B cell (primary cell): ENCODE results near the gene GABPB2. TPM values are rescaled to one million over a fixed set of nuclear protein-coding genes. Genes with fewer than 3 reads are reported as not detected.

Experiments used
- ATAC-seq: fragments of 200-7000 bp; cut with Tn5 transposase; one replicate; pipeline ENCODE4 v1.10.0; 2021; ENCODE audit warnings: low read depth, mild to moderate bottlenecking, moderate number of reproducible peaks, moderate library complexity
- CTCF ChIA-PET: fragments of 350-600 bp; sonication (Branson Sonifier 250); formaldehyde crosslinking; loops from one replicate; lab custom pipeline; 2021; ENCODE audit warnings: antibody characterized with exemption, inconsistent platforms; lab: Charles Lee
- POLR2A ChIA-PET: fragments of 350-600 bp; sonication (Branson Sonifier 250); formaldehyde crosslinking; loops from one replicate; lab custom pipeline; 2021; ENCODE audit warnings: antibody characterized with exemption; lab: Charles Lee
- DNase-seq: peaks from one replicate; pipeline ENCODE4 v3.0.0; 2013
- H2AFZ ChIP-seq: 2 replicates; pipeline ENCODE4 v1.6.1; 2012; ENCODE audit warnings: mild to moderate bottlenecking, low read depth, low read length; ENCODE audit not compliant: insufficient read depth, poor library complexity, severe bottlenecking
- H3K27ac ChIP-seq, 2 donors: 1 replicate in 1 of 2; 2 replicates in 1 of 2; pipeline ENCODE4 v1.5.1; 2012 to 2013; ENCODE audit warnings: low read length in 2 of 2, mild to moderate bottlenecking in 2 of 2, moderate library complexity in 1 of 2
- H3K27me3 ChIP-seq, 4 experiments: fragments of 200-600 bp in 1 of 4; sonication (generic) in 1 of 4; replicated peaks in 1 of 4; 1 replicate in 2 of 4; 2 replicates in 2 of 4; pipeline versions ENCODE4 v1.6.1 to v1.7.0; 2013 to 2016; ENCODE audit warnings: low read length in 3 of 4, mild to moderate bottlenecking in 2 of 4, mixed read lengths in 1 of 4, moderate library complexity in 1 of 4; ENCODE audit not compliant: insufficient read depth in 4 of 4, control insufficient read depth in 3 of 4; ENCODE audit errors: control extremely low read depth in 1 of 4
- H3K36me3 ChIP-seq, 2 experiments: replicated peaks in 1 of 2; 1 replicate in 1 of 2; 2 replicates in 1 of 2; pipeline versions ENCODE4 v1.6.1 to v1.7.1; 2013; ENCODE audit warnings: low read length in 1 of 2; ENCODE audit not compliant: insufficient read depth in 2 of 2, control insufficient read depth in 1 of 2; ENCODE audit errors: control extremely low read depth in 1 of 2, extremely low read depth in 1 of 2
- H3K4me1 ChIP-seq, 2 donors: fragments of 200-600 bp in 1 of 2; sonication (generic) in 1 of 2; 1 replicate in 1 of 2; 2 replicates in 1 of 2; pipeline versions ENCODE4 v1.5.1 to v1.6.1; 2013 to 2017; ENCODE audit warnings: low read length in 2 of 2; ENCODE audit not compliant: control insufficient read depth in 2 of 2, insufficient read depth in 2 of 2
- H3K4me2 ChIP-seq: replicated peaks from 2 replicates; pipeline ENCODE3; 2012; ENCODE audit warnings: mild to moderate bottlenecking, low read depth, low read length; ENCODE audit not compliant: poor library complexity, severe bottlenecking
- H3K4me3 ChIP-seq, 5 experiments: fragments of 200-600 bp in 1 of 5; sonication (generic) in 1 of 5; 1 replicate in 3 of 5; 2 replicates in 2 of 5; pipeline versions ENCODE4 v1.5.1 to v1.7.0; 2011 to 2016; ENCODE audit warnings: low read length in 4 of 5, mild to moderate bottlenecking in 4 of 5, low read depth in 2 of 5, control low read depth in 1 of 5, moderate library complexity in 1 of 5; ENCODE audit not compliant: insufficient read depth in 1 of 5; ENCODE audit errors: control extremely low read depth in 1 of 5, extremely low read depth in 1 of 5
- H3K79me2 ChIP-seq: fragments of 200-600 bp; sonication (generic); one replicate; pipeline ENCODE4 v1.6.0; 2016; ENCODE audit warnings: low read length; ENCODE audit not compliant: control insufficient read depth, insufficient read depth
- H3K9ac ChIP-seq: fragments of 200-600 bp; sonication (generic); 2 replicates; pipeline ENCODE4 v1.6.1; 2017; ENCODE audit warnings: mild to moderate bottlenecking, low read length, moderate library complexity
- H3K9me3 ChIP-seq, 3 donors: one replicate each; pipeline versions ENCODE4 v1.6.1 to v1.7.1; 2013; ENCODE audit warnings: low read length in 2 of 3; ENCODE audit not compliant: control insufficient read depth in 2 of 3, insufficient read depth in 1 of 3; ENCODE audit errors: control extremely low read depth in 1 of 3
- H4K20me1 ChIP-seq: 2 replicates; pipeline ENCODE4 v1.6.0; 2012; ENCODE audit warnings: mild to moderate bottlenecking, low read length; ENCODE audit not compliant: insufficient read depth, control insufficient read depth, poor library complexity, severe bottlenecking
- H3K27ac Mint-ChIP-seq: one replicate; pipeline ENCODE4 v1.8.0; 2021; ENCODE audit warnings: mixed read lengths
- H3K27me3 Mint-ChIP-seq: one replicate; pipeline ENCODE4 v1.8.0; 2021; ENCODE audit warnings: mixed read lengths
- H3K4me1 Mint-ChIP-seq: one replicate; pipeline ENCODE4 v1.8.0; 2021; ENCODE audit warnings: mixed read lengths
- H3K4me3 Mint-ChIP-seq: one replicate; pipeline ENCODE4 v1.8.0; 2021; ENCODE audit warnings: mixed read lengths
- H3K9me3 Mint-ChIP-seq: one replicate; pipeline ENCODE4 v1.8.0; 2022; ENCODE audit warnings: mixed read lengths; ENCODE audit not compliant: insufficient read depth
- EZH2 ChIP-seq: IDR thresholded peaks from 2 replicates; pipeline ENCODE4 v1.6.1; 2012; ENCODE audit warnings: borderline replicate concordance, low read depth, mild to moderate bottlenecking, moderate library complexity, low read length; ENCODE audit not compliant: insufficient read depth, poor library complexity, severe bottlenecking
- WGBS: methylation state at CpG from one replicate; pipeline ENCODE4 v1.1.5; 2013; ENCODE audit warnings: missing lambda C conversion rate; ENCODE audit not compliant: insufficient coverage; 5-methylcytosine and 5-hydroxymethylcytosine counted together
- intact Hi-C: fragments of 100-400 bp; cut with micrococcal nuclease; formaldehyde crosslinking; loops from one replicate; pipeline ENCODE4 v1.10.0; 2022
- polyA plus RNA-seq: library from polyadenylated mRNA; depleted of rRNA; stranded (reverse); fragments of >200 nt; gene quantifications from 2 replicates; pipeline ENCODE4 v1.2.3, GENCODE V29; 2012
- total RNA-seq, 2 donors: library from RNA; stranded (reverse); fragments of 120-200 nt in 1 of 2; gene quantifications; 1 replicate in 1 of 2; 2 replicates in 1 of 2; pipeline versions ENCODE4 v1.2.3 to v1.2.4, GENCODE V29; 2013 to 2022
- TF ChIP-seq, protein P1 (sequence below): fragments of 200-600 bp; IDR thresholded peaks from one replicate; pipeline ENCODE4 v1.8.0; 2022; ENCODE audit warnings: antibody characterized with exemption, mild to moderate bottlenecking

GABPB2 gene
- total and polyA plus RNA-seq, 2 donors (not counting 1 experiment from before 2014, with no cell fraction given) = 15.1 to 22.4 TPM

DNA sequence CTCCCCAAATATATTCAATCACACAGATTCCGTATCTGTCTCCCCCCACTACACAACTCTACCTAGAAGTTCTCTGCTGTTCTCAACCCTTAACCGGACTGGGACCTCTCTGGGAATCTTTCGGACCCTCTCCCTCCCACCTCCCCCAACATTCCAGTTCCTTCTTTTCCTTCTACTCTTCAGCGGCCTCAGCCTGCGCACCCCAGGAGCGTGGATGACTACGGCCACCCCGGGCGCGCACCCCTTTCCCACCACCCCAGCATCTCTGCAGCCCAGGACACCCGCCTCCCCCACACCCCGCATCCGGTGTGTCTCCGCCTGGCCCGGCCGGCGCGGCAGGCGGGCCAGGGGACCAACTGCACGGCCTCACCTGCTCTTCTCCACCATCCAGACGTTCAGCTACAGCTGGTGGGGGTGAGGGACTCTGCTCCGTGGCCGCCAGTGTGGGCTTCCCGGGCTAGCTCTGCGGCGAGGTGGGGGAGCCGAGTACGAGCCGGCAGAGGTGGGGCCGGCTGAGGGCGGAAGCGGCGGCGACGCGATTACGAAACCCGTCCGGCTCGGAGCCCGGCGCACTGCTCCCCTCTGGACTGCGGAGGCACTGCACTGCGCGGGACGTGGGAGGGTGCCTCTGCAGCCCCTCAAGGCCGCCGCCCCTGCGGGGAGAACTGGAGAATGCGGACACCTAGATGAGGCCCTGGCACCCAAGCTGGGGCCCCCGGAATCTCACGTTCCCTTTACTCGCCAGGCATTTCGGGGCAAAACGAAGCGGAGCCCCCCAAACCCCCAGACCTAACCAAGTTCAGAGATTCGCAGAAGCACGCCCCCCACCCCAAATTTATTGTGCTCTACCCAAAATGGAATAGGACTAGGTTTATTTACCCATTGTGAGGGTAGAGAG lies 11.2 kb upstream of the GABPB2 start, which contains the start of gene CDC42SE1:
Gene CDC42SE1 (minus strand): TSS at position 514 of the 898 bp plus-strand sequence. CDS start 3,892 bp downstream, outside the sequence.
- intact Hi-C loops = loop anchor here (1.0 to 5.0 kb wide), 9 partner anchors 12 to 497 kb away; partner anchors contain the start of genes ARNT, PRUNE1, TNFAIP8L2 and ZNF687
- WGBS = under 1% methylated on average over 49 of the region's 58 CpGs

More for the DNA sequence above, 11.2 kb upstream of the GABPB2 start, which contains the start of gene CDC42SE1:
- Histone ChIP-seq H3K4me2 (peak within 1 kb of the TSS; percentile 97), H3K79me2 (peaks cover 61% of the 10 kb centered on the region), H3K9ac (peak within 1 kb of the TSS; percentile 91), H4K20me1 (peaks cover 13% of the 10 kb centered on the region), H2AFZ (peak within 1 kb of the TSS; percentile 90), H3K27ac (peak within 1 kb of the TSS; percentile 76 to 95), H3K4me3 (peak within 1 kb of the TSS; percentile 87 to 99 (median 97)), H3K9me3 (no peaks in the 10 kb centered on the region), H3K27me3 (no peaks in the 10 kb centered on the region), H3K36me3 (peaks cover 0 to 24% of the 10 kb centered on the region in 2 experiments), H3K4me1 (peaks cover 42 to 46% of the 10 kb centered on the region in 2 donors)
- Mint-ChIP-seq H3K27ac (peak within 1 kb of the TSS; percentile 94), H3K9me3 (no peaks in the 10 kb centered on the region), H3K27me3 (no peaks in the 10 kb centered on the region), H3K4me1 (peaks cover 51% of the 10 kb centered on the region), H3K4me3 (peak within 1 kb of the TSS; percentile 99)
- DNase-seq (peak; percentile 92), ATAC-seq (peak; percentile 85)
- ChIA-PET CTCF (interaction anchor here (0.6 to 9.2 kb wide), 12 partner anchors 10 to 192 kb away, joined by 3 to 82 read pairs (median 6); partner anchors contain the start of genes C1orf56, GABPB2, MINDY1 and TNFAIP8L2), POLR2A (interaction anchor here (0.6 to 4.5 kb wide), 8 partner anchors 8 to 193 kb away, joined by 3 to 36 read pairs (median 4); partner anchors contain the start of genes C1orf56 and GABPB2)
- TF ChIP-seq EZH2 = no peak
- TF ChIP-seq, protein P1, sequence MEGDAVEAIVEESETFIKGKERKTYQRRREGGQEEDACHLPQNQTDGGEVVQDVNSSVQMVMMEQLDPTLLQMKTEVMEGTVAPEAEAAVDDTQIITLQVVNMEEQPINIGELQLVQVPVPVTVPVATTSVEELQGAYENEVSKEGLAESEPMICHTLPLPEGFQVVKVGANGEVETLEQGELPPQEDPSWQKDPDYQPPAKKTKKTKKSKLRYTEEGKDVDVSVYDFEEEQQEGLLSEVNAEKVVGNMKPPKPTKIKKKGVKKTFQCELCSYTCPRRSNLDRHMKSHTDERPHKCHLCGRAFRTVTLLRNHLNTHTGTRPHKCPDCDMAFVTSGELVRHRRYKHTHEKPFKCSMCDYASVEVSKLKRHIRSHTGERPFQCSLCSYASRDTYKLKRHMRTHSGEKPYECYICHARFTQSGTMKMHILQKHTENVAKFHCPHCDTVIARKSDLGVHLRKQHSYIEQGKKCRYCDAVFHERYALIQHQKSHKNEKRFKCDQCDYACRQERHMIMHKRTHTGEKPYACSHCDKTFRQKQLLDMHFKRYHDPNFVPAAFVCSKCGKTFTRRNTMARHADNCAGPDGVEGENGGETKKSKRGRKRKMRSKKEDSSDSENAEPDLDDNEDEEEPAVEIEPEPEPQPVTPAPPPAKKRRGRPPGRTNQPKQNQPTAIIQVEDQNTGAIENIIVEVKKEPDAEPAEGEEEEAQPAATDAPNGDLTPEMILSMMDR = peak; percentile 85
